GM10847 (cell line): Measurements from ENCODE around the gene AGPS.

Experiments used
- POLR2A ChIP-seq: IDR thresholded peaks from 2 replicates; pipeline ENCODE4 v1.6.1; 2011; ENCODE audit not compliant: insufficient read length; ENCODE audit errors: extremely low read depth

AGPS gene

DNA sequence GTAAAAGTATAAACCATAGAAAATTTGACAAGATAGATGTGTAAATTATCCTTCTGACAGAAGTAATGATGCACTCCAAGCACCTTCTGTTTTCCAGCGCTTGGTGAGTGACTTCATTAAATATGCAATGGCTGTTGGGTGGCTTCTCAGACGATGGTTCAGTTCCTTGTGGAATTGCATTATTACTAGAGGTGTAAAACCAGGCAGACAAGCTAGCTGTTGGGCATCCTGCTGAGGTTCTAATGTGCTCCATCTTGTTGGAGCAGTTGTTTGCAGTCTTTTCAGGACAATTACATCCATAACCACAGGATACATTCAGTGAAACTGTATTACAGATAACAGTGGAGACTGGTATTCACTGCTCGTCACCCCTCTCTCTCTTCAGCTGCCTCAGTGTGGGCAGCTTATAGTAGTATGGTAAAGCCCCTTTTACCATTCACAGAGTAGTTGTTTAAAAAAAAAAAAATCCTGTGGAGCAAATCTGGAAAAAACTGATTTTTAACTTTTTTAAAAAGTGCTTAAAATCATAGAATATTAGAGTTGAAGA is 143.5 kb downstream of the AGPS start:
- no peak for TF ChIP-seq POLR2A

DNA sequence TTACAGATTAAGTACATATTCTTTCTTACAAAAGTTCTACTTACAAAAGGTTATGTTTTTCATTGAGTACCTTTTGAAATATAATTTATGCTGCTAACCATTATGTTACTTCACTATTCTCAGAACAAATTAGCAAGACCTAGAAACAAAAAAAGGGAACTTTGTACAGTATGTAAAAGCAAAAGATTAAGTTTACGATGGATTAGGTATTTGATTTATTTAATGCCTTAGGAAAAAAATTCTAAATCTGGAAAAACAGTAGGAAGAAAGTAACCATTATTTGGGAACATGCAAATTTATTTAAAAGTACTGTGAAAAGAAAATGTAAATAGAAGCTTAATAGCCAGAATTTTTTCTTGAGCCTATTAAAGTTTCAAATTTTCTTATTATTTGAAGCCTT is 144.6 kb downstream of the AGPS start:
- no peak for TF ChIP-seq POLR2A

DNA sequence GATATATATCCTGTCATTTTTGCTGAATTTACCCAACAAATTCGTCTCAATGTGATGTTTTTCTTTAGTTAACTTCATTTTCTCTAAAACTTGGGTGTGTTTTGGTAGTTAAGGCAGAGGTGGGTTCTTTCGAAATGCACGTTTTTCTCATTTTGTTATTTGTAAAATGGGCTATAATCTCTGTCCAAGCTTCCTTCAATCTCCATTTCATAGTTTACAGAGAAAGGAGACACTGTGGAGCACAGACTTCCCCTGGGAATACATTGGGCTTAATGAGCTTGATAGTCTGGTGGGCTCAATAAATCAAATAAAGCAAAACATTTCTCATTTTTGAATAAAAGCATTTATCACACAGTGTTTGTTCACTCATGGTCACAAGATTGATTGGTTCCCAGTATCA is 145.1 kb downstream of the AGPS start:
- no peak for TF ChIP-seq POLR2A

DNA sequence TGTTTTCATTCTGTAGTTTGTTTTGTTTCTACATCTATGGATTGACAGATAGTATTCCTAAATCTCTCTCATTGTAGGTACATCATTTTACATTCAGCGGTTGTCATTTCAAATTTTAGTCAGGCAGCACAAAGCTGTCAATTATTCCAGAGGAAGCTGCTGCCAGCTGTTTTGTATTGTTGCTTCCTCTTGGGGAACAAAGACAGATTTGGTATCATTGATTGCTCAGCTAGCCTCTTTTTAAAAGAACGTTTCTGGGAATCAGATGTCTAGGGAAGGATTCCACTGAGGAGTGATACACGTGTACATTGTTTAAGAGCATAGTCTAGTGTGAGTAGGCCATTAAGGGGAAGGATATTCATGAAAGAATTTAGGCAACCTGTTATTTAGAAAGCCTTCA is 145.8 kb downstream of the AGPS start:
- no peak for TF ChIP-seq POLR2A

DNA sequence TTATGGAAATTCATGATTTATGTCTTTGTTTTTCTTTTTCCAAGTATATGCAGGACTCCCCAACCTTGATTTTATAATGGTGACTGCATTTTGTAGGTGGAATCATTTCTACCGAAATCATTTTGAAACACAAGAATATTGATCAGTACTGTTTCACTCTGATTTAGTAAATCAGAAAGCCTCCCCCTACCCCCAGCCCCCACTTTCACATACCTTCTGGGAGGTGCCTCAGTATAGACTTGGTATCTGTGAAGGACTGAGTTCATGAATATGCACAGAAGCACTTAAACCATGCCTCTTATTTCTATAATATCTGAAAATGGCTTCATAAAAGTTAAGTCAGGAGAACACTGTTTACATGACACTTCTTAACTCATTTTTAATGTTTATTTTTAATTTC is 147.7 kb downstream of the AGPS start:
- TF ChIP-seq POLR2A: no peak

DNA sequence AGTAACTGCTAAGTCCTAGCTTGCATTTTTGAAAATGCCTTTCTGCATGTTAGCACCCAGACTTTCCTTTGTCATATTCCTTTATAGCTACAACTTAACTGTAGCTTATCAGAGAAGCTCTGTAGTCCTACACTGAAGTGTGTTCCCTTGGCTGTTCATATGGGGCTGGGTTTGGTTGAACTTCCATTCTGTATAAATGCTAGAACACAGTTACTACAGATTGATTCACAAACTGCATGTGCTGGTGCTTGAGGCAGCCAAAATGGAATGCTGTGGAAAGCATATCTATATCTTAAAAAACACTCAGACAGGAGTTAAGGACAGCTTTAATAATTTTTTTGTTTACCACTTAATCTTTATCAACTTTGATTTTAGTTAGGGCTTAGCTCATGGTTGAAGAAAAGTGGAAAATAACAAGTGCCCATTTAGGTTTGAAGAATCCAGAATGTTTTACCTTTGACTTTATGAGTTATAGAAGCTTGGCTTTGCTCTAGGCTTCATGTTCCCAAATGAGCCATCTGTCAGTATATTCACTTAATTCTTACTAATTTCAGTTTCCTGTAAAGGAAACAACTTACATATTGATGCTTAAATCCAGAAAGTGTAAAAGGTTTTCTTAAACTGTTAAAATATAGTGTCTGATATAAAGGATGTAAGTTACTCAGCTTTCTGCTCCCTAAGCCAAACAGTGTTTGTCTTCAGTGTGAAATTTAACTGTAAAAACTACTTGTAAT is 148.9 kb downstream of the AGPS start:
- no peak for TF ChIP-seq POLR2A

DNA sequence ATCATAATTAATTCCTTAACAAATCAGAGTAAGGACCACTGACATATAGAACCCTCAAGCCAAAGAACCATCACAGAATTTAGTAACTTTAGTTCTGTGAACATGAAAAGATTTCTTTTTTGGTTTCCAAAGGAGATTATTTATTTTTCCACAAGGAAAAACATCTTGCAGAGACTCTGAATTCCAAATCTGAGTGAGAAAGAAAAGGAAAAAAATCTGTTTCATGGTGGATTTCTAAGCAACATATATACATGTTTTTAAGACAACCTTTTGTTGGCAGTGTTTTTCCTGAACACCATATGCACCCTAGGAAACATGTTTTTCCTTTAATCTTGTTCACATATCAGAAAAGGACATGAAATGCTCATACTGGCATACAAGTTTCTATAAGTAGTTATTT is 149.8 kb downstream of the AGPS start:
- TF ChIP-seq POLR2A: no peak

DNA sequence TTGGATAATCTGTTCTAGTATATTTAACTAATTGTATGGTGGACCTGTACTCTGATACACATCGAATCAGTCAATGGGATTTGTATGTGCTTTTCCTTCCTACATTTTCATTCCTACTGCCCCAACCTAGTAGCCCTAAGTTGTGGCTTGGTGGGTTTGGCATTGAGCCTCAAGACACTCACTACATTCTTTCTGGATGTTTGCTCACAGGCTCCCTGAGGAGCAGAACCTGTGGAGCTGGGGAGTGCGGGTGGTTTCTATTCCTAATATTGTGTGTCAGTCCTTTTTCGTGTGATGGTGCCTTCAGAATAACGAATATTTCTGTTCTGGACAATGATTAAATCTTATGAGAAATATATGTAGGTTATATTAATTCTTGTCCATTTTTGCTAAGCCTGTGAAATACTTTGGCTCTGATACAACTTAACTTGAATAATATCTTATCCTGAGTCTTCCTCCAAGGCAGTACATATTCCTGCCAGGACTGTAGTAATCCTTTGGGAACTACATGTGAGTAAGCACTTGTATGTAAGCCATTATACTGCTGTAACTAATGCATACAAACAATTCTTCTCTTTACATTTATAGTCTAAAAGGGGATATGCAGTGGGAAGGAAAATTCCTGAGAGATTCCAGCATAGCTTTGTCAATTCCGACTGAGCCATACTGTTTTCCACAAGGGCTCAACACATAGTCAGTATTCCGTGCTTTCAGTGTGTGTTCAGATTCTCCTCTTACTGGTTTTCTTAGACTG is 150.6 kb downstream of the AGPS start:
- no peak for TF ChIP-seq POLR2A

DNA sequence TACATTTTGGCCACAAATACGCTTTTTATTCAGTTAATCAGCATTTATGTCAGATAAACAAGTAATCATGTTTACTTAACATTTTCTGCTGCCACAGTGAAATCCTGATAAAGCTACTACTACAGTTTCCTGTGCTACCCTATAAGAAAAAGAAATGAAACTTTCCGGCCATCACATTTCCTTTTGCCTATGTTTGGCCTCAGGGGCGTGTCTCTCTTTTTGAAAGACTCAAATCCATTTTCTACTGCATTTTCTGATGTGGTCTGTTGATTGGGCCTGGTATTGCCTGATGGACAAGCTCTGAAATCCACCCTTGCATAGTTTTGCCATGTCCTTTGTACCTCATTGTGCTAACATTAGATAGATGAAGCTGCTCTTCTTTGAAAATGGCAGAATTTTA is 152.6 kb downstream of the AGPS start:
- no peak for TF ChIP-seq POLR2A

DNA sequence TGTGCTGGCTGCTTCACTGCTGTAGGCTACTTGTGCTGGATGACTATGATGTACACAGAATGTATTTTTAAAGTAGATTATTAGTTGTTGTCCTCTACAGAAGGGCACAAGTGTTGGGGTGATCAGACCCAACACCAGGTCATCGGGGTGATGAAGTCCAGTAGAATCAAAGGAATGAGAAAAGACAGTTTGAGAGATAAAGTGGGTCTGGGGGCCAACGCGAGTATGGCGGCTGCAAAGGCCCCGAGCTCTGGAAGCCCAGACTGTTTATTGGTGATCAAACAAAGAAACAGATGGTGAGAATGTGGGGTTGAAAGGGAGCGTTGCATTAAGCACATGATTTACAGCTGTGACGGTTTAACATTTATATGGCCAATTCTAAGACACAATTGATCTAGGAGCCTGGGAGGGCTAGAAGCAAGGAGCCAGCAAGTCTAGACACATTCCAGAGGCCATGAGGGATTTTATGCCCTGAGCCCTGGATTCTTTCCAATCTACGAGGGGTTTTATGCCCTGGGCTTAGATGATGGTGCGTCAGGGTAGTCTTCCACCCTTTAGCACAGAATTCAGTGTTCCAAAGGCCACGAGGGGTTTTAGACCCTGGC is 153.5 kb downstream of the AGPS start:
- TF ChIP-seq POLR2A: no peak

DNA sequence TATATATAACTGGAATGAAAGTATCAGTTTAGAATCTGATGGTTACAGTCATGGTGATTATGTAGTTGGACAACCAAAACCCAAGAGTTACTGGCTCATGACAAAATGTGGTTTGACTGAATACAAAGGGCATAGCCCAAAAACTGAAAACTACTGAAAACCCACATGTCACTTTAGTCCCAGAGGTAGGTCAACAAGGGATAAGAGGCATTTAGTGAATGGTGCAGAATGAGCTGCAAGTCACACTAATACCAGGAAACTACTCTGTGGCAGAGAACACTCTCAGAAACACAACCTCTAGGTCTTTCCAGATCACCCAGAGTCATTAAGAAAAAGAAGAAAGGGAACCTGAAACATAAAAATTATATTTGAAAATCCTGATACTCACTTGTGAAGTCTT is 154.5 kb downstream of the AGPS start:
- no peak for TF ChIP-seq POLR2A

DNA sequence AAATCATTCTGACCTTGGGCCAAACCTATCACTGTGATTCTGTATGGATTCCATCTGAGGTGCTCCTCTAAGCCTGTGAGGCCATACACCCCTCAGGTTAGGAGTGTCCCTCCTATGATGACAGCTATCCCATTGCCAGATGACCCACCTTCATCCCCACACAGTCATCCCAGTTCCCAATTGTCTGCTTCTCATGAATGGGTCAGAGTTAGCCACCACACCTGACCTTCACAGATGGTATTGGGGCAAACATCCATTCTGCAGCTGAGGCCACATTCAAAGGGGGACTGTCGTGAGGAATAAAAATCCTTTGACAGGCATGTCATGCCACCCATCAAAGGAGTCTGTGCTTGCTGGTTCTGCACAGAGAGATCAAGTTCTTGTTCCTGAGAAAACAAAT is 155.2 kb downstream of the AGPS start:
- no peak for TF ChIP-seq POLR2A

DNA sequence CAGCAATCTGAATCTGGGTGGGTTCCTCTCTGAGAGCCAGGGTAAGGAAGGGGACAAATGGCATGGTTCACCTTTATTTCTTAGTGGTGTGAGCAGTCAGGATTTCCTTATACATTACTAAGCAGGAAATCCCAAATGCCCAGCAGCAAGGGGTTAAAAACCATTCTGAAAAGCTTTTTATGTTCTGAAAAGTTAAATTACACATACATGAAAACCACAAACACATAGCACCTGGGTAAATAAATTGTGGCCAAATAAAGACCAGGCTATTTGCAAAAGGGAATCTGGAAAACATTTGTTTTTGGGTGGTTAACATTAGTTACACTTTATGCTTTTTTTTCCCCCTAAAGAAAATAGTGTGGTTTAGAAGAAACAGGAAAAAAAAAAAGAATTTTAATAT is 156.1 kb downstream of the AGPS start:
- no peak for TF ChIP-seq POLR2A

DNA sequence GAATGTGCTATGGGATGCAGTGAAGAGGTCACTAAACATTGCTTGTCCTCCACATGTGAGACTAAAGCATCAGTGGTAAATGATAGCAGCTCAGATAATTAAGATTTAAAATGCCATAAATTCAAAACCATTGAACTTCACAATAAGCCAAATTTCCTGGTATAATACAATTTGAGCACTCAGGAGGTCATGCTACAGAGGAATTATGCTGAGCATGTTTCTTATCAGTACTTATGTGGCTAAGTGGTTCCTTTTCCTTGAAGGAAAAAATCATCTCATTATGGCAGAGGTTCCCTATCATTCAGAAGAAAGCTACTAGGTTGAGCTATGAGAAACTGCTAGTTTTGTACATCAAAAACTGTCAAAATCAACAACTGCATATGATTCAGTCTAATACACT is 156.6 kb downstream of the AGPS start:
- no peak for TF ChIP-seq POLR2A

DNA sequence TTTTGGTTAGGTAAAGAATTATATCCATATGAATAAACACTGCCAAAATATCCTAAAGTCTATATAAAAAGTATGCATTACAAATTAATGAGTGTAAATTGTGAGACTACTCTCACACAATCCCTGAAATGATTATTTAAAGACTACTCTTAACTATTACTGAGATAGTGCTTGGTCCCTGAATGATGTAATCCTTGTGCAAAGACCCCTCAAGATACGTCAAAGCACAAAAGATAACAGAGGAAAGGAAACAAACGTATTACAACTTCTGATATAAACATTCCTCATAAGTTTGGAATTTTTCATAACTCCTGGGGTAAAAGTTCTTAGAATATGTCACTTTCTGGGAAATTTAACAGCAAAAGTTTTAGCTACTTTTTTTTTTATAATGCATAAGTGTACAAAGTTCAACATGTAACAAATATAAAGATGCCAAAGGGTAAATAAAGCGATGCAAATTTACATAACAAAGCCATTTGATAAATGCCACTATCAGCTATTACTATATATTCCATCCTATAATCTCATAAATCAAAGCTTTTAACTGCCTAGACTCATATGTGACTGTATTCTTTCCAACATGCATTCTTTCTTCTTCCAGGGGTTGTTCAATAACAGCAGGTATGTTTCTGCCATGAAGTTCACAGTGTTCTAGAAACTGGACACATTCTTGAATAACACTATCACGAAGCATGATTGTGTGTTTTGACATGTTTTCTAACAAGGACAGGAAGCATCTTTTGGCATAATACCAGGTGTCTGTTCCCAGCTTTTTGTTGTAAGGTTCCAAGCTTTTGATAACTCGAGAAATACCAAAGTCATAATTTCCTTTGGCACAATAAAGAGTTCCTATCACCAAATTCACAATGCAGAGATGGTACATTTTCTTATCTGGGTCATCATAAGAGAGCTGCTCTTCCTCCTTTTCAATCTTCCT is 158.0 kb downstream of the AGPS start:
- no peak for TF ChIP-seq POLR2A

DNA sequence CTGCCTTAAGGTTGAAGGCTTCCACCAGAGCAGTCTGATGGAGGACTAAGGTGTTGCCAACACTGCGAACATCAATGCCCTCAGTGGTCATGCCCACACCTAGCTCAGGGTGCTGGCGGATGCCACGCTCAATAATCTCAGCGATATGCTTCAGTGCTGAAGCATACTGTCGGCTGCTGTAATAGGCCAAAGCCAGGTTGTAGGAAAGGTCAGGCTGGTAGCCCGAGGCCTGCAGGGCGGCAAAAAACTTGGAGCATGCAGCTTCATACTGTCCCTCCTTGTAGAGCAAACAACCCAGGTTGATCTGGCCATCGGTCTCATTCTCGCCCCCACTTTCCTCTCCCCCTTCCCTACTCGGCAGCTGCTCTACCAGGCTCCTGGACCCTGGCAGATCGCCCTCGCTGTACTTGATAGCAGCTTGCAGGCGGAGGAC is 159.4 kb downstream of the AGPS start:
- no peak for TF ChIP-seq POLR2A
